Hair follicle dermal papilla cell (primary cell): ENCODE results near the gene TXNDC17. TPM values are rescaled to one million over a fixed set of nuclear protein-coding genes. Genes with fewer than 3 reads are reported as not detected.

ENCODE experiments used
- small RNA-seq: library from RNA; depleted of rRNA; stranded (forward); fragments of <200 nt; gene quantifications from one replicate; pipeline ENCODE3, GENCODE V24; 2012
- total RNA-seq: library from RNA; depleted of rRNA; stranded (reverse); fragments of >200 nt; gene quantifications from 2 replicates; pipeline ENCODE4 v1.2.3, GENCODE V29; 2012

Gene TXNDC17
- 41.7 and 50.0 TPM in 2 replicates for total RNA-seq

GRCh38 chr17:6640536-6641246 is at the start of gene TXNDC17, which contains the start of gene KIAA0753:
Gene TXNDC17 (plus strand): TSS chr17:6641060. CDS start chr17:6641083, 23 bp downstream.
Gene KIAA0753 (minus strand): TSS chr17:6640711. CDS start chr17:6635103, 5,608 bp downstream.

DNA sequence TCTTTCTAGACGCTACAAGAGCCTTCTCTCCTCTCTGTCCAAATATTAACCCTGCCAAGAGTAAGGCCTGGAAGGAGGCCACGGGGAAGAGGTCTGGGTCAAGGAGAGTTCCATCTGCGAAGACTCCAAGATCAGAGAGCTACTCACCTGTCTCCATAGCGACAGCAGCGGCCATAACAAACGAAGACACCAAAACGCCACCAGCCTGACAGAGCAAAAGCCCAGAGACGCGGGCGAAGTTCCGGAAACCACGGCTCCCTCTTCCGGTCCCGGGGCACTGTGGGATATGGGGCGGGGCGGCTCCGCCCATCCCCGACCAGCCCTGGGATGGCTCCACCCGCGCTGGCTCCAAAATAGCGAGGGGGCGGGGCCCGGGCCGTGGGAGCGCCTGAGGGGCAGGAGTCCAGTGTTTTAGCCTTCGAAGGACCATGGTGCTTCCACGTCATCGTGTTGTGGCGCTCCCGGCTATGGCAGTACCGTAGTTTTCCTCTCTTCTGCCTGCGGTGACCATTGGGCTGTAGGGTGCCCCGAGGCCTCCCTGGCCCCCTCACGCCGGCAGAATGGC is 10.6 kb downstream of the TXNDC17 start, which contains the start of the genes C17orf100 and MED31:
Gene C17orf100, plus strand, starts transcription at position 409 of the 565 bp plus-strand sequence. Its CDS starts 152 bp downstream, at position 561.
Gene MED31, minus strand, starts transcription at position 252 of the 565 bp plus-strand sequence. Its CDS starts 77 bp downstream, at position 175.

Small RNA genes lying within 50 kb of the gene (small RNA-seq; reads per million reads assigned to genes)
- gene MIR4520-1 (not detected), gene RNA5SP435 (0.27 reads per million)

Other genes starting within 250 kb of the TXNDC17 start
- gene AIPL1, start 205.9 kb upstream of the TXNDC17 start, total RNA-seq, result under 0.01 TPM in 1 of 2 replicates, not detected in the other
- 2.7 and 2.8 TPM in 2 replicates for gene PIMREG, start 196.6 kb upstream of the TXNDC17 start, total RNA-seq
- gene PITPNM3, start 84.5 kb upstream of the TXNDC17 start, total RNA-seq, result 0.61 and 0.97 TPM in 2 replicates
- 13.2 and 26.0 TPM in 2 replicates for gene KIAA0753, start 349 bp upstream of the TXNDC17 start, total RNA-seq
- gene MED31, start 10.5 kb downstream of the TXNDC17 start, total RNA-seq, result 4.6 and 7.1 TPM in 2 replicates
- gene C17orf100, start 10.7 kb downstream of the TXNDC17 start, total RNA-seq, result 0.12 and 0.49 TPM in 2 replicates
- not detected in 2 replicates for gene SLC13A5, start 72.3 kb downstream of the TXNDC17 start, total RNA-seq
- 51.5 and 90.9 TPM in 2 replicates for gene XAF1, start 115.0 kb downstream of the TXNDC17 start, total RNA-seq
- 0.97 TPM in 1 of 2 replicates, not detected in the other for gene FBXO39, start 135.2 kb downstream of the TXNDC17 start, total RNA-seq
- gene TEKT1, start 190.7 kb downstream of the TXNDC17 start, total RNA-seq, result not detected in 2 replicates